Fibroblast of skin of back (primary cell): ENCODE data around the gene COX10.

Experiments used
- DNase-seq: peaks from one replicate; pipeline ENCODE4 v3.0.0-alpha.2; 2013

COX10 gene

DNA sequence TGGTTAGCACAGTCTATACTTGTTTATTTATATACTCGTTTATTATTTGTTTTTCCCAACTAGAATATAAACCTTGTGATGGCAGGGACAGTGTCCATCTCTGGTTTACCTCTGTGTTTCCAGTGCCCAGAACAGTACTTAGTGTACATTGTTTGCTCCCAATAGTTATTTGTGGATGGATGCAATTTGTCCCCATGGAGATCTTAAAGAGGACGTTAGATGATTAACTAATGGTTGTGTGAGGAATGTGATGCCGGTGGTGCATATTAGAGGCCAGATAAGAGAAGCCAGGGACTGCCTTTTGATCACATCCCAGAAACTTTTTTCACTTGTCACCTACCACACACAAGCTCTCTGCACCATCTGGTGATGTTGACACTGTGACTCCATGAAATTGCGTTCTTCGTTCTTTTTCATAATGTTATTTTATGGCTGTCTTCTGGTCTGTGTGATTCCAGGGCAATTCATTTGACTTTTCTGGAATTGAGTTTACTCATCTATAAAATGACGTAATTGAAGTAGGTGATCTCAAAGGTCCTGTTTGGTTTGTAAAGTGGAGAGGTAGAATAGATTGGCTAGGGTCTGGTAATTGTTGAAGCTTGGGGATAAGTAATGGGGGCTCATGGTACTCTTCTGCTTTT lies 1.2 kb downstream of the COX10 start:
- DNase-seq = no peak

DNA sequence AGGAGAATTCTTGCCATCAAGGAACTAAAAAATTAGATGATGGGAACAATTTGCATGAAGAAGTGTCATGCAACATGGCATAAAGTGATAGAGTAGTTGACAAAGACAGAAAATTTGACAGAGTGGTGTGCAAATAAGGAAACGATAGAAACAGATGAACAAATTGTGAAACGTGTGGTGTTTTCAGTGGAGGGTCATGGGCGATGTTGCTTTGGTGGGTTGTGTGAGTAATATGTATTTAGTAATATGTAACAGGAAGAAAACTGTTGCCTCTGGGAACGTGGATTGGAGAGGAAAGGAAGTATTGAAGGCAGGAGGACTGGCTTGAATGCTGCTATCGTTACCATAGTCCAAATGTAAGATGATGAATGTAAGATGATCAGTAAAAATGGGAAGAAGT lies 3.6 kb downstream of the COX10 start:
- DNase-seq = no peak

DNA sequence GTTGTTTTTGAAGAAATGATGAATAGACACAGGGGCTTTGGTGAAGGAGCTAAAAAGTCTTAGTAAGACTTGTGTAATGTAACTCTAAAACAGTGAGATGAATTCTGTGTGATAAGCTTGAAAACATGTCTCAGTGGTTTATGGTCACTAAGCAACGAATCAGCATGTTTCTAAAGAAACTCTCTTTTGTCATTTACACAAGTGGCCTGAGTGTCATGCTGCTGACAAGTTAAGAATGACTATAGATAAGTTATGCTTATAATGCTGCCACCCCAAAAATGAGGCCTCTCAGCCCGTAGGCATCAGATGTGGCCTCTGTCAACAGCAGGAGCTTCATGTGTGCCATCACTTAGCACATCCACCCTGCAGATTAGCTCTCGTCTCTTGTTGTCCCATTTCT lies 8.7 kb downstream of the COX10 start:
- no peak for DNase-seq

DNA sequence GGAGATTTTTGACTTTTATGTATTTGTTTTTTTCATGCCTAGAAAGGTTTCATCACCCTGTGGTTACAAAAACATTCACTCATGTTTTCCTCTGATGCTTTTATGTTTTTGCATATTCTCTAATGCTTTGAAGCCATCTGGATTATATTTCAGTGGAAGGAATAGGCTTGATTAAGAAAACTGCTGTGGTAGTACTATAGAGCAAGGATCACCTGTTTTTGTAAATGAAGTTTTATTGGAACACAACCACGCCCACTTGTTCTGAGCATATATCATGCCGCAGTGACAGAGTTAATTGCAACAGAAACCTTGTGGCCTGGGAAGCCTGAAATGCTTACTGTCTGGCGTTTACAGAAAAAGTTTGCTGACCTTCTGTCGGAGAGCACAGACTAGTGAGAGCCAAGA lies 11.5 kb downstream of the COX10 start:
- no peak for DNase-seq

DNA sequence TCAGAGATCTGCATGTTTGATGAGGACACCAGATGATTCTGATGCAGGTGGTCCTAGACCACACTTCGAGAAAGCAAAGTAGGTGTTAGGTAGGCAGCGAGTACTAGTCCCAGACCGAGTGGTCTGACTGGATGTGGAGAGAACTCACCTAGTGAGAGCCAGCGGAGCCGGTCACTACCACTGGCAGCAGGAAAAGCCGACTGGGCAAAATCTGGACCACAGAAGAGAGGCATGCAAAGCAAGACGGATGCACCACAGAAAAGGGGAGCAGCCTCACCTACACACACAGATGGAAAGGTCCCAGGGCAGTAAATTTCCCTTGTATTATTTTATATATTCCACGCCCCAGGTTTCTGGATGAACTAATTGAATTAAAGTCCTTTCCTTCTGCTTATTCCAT lies 13.5 kb downstream of the COX10 start:
- DNase-seq = no peak

DNA sequence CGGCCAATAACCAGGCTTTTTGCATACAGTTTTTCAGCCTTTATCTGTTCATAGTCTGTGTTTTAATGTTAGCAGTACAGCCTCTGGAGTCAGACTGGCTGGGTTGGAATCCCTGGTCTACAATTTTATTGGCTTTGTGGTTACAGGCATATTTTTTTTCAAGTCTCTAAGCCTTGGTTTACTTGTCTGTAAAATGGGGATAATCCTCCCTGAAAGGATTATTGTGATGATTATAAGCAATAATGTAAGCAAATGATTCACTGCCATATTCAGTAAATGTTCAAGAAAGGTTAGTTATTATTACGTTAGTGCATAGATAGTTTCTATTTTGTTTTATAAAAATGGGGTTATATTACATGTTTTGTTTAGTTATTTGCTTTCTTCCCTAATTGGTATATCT lies 15.7 kb downstream of the COX10 start:
- no peak for DNase-seq

DNA sequence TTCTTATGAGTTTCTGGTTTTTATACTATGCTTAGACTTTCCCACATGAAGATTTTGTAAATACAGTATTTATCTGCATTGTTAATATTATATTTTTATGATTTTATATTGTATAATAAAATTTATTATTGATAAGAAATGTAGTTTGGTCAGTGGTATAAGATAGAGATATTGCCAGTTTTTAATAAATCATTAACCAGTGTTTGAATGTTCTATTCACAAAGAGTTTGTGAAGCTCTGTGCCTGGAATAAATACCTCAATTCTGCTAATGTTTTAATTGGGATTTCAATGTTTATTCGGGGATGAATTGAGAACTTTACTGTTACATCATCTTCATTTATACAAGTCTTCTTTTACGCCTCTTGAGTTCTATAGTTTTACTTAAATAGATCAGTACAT lies 16.9 kb downstream of the COX10 start:
- no peak for DNase-seq

DNA sequence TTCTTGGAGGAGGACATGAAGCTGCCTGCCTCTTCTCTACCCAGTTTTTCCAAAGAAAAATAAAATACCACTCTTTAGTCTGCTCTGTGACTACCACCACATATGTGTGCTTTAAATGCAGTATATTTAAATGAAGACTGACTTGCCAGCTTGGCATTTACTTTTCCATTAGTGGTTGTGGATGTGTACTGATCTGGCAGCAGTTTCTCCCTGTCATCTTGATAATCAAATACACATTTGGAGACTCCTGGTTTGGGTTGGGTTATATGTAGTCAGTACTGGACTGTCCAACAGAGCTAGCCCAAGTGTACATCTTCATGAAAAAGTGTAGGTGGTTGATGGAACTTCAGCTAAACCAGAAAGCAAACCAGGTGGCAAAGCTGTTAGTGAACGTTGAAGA lies 19.9 kb downstream of the COX10 start:
- DNase-seq = no peak

DNA sequence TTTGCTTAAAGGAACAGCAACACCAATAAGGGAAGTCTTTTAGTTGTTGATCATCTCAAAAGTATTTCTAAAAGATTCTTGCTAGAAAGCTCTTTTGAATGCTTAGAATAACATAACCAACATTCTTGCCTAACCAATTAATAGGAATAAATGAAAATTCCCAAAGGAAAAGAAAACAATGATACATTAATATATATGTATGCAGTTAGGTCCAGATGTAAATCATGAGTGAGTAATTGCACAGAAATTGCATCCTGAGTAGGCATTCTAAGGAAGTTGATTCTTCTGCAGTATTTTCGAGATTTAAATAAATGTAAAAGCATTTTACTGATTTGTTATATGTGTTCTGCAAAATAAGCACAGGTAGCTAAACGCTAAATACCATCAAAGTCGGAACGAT lies 22.1 kb downstream of the COX10 start:
- DNase-seq = peak; percentile 81

DNA sequence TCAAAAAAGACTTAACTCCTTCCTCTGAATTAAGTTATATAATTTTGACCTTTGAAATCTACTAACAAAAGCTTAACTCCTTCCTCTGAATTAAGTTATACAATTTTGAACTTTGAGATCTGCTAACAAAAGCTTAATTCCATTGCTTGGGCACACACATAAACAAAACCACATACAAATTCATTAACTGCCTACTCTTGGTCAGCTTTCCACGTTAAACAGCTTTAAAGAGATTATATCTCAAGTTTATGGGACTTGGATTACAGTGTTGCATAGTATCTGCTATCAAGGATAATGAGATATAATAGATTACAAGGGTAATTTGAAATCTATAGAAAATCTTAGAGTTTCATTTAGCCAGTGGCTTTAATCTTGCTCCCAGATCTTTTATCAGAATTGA lies 23.5 kb downstream of the COX10 start:
- DNase-seq = no peak

DNA sequence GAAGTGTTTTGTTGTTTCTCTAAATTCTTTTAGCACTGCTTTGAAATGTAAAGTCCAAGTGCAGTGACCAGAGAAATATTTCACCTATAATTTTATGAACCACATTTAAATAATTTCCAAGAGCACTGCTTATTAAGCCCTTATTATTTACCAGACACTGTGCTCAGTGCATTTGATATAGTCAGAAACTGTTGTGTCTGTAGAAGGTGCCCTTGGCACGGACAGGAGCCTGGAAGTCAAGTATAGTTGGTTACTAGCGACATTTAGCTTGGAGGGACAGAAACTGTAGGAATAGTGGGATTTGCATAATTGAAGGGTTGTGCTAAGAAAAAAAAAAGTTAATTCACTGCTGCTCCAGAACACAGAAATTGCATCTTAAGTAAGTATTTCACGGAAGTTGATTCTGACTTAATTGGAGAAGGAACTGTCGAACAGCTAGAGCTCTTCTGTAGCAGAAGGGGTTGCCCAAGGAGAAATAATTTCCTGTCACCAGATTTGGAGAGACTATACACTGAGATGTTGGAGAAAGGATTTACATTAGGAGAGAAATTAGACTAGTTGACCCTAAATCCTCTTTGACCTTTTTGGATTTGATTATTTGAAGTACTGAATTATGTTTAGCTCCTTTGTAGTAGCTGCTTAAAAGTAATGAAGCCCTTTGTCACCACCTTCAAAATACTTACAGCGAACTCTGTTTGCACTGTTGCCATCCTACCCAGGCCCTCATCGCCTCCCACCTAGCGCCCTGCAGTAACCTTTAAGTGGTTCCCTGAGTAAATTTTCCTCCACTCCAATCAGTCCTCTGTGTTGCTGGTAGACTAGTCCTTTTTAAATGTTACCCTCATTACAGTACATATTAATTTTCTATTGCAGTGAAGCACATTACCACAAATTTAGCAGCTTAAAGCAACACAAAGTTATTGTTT lies 25.6 kb downstream of the COX10 start:
- no peak for DNase-seq

DNA sequence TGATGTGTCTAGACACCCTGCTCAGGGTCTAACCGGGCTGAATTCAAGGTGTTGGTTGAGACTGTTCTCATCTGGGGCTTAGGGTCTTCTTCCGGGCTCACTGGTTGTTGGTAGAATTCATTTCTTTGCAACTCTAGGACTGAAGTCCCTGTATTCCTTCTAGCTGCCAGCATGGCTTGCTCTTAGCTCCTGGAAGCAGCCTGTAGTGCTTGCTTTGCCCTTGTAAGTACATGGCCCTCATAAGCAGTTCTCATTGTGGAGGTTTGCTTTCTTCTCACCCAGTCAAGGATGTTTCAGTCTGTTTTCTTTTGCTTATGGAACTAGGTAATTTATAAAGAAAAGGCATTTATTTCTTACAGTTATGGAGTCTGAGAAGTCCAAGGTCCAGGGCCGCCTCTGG lies 26.3 kb downstream of the COX10 start:
- no peak for DNase-seq

DNA sequence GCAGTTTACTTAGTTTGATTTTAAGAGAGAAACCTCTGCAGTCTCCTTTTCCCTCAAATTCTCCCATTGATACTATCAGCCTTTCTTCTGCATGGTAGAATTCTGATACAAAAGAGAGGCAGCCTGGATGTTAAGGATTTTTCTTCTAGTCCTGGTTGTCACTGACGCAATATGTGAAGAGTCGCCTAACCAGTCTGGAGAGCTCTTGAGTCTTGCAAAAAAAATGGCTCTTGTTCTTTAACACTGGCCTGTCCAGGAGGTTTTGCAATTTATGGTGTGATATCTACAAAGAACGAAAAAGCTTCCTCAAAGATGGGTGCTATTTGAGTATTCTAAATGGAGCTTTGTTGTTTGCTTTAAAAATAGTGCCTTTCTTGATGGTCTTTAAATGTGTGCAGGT lies 28.9 kb downstream of the COX10 start:
- DNase-seq = no peak

DNA sequence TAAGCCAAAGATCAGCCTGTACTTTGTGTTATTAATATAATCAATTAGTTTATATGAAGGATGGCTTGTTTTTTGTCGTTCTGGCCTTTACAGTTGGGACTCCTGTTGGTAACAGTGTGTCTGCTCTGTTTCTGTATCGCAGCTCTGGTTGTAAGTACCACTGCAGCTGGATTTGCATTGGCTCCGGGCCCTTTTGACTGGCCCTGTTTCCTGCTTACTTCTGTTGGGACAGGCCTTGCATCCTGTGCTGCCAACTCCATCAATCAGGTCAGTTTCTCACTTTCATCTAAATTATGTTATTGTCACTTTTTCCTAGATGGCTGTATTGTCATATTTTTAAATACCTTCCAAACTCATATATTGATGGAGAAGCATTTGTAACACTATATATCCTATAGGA lies 32.7 kb downstream of the COX10 start:
- DNase-seq = no peak

DNA sequence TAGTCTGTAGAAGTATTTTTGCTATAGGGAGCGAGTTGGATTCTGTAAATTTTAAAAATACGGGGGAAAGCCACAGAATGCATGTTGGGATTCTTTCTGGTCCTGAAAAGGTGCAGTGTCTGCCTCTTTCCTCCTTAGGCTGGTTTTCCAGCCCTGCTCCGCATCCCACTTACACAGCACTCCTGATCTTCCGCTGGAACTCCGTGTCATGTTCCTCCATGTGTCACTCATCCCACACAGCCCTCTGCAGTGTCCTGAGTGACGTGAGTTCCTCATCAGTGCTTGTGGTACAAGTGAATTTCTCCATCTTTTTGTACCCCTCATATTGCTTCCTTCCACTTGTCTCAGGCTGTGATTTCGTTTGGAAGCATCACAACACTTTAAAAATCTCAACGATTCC lies 34.5 kb downstream of the COX10 start:
- no peak for DNase-seq

DNA sequence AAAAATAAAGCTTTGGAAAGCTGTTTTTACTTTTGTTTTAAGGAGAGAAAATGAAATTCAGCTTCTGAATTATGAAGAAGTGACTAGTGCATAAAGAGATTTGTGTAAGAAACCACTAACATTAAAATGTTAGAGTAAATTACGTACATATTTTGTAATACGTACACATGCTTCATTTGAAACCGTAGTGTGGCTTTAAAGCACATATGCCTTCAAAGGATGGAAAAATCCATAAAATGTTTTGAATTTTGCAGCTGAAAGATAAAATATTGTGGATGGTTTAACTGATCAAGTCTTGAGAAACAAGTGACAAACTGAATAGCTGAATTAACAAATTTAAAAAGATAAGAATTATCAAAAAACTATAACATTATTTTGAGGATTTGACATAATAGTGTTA lies 35.4 kb downstream of the COX10 start:
- DNase-seq = no peak

DNA sequence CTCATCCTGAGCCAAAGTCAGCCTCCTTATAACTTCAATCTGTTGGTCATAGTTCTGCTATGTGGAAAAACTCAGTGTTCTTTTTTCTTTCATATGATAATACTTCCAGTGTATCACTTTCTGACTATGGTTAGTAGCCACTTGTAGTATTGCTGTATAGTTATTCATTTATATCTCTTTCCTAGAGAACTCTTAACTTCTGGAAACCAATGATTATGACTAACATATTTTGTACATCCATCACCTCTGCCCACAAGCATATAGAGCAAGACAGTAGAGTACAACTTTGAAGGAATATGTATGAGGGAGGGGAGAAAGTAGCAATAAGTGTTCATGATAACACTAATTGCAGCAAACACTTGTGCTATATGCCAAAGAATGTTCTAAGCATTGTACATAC lies 38.6 kb downstream of the COX10 start:
- DNase-seq = peak; percentile 1

DNA sequence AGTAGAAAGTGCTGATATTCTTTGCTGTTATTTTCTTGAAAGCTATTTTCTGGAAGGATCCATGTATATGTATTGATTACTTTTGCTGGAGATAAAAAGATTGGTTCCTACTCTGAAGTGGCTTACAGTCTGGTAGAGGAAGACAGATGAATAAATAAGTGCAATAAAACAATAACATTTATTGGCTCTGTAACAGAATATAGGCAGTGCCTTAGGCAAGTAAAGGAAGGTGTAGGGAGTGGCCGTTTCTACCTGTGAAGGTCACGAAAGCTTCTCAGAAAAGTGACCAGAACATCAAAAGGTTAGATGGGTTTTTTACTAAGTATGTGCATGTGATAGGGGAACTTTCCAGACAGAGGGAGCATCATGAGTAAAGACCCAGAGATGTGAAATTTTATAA lies 43.1 kb downstream of the COX10 start:
- DNase-seq = no peak

DNA sequence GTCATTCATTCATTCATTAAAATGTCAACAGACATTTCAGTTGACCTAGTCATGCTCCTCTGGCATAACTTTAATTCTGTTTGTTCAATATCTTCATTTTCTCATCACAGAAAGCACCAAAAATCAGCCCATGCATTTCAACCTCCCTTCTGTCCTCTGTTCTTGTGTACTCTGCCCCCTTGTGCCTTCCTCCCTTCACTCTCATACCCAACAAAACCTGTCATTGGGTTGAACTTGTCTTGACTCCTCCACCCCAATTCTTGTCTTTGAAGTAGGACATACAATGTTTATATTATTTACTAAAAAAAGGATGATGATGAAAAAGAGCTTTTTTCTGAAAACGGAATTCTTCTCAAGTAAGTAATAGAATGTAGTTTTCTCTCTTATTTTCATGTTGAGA lies 43.8 kb downstream of the COX10 start:
- DNase-seq = no peak

DNA sequence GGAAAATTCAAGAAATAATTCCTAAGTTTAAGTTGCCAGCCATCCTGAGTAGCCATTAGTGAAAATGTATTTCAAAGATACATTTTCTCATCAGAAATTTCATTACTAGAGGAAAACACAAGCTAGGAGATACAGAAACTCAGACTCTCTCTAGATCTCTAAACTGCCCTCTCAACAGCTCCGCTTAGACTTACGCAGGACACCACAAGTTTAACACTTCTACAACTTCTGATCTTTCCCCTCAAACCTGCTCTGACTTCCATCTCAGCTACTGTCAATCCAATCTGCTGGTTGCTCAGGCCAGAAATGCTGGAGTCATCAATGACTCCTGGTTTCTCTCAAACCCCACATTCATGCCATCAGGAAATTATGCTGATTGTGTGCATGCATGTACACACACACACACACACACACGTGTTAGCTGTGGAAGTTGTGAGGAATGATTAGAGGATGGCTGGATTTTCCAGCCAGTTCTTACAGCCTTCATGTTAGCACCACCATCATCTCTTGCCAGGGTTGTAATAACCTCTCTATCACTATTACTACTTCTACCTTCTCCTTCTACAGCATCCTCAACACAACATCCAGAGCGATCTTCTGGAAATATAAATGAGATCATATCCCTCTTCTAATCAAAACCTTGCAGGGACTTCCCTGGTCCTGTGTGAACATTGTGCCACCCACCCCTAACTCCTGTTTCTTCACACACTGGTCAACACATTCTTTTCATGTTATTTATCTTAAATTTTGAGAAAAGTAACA lies 47.1 kb downstream of the COX10 start:
- DNase-seq = no peak

DNA sequence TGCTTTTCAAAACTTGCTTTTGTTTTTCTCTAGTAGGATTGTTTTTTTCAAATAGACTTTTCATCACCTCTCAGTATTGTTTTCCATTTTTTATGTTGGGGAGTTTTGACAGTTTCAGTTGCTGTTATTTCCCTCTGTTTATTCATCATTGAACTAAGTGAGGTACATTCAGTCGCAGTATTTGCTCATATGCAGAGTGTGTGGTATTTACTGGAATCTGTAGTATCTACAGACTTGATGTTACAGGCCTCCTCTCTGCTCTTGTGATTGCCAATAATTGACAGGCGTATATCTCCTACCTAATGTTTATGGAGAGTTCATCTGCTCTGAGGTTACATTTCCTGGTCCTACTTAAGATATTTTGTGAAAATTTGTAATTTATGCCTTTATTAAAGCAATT lies 49.6 kb downstream of the COX10 start:
- no peak for DNase-seq

DNA sequence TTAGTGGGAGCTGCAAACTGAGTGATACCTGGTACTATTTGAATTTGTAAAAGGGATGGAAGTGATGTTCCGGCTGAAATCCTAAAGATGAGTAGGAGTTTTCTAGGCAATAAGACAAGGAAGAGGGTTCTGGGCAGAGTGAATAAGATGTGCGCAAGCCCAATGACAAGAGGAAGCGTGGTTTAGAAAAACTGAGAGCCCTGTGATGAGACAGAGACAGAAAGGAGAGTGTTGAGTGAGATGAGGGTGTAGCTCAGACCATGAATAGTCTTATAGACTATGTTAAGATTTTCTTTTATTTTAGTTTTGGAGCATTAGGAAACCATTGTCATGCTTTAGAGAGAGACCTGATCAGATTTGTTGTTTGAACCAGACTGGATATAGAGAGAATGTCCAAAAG lies 50.2 kb downstream of the COX10 start:
- no peak for DNase-seq

DNA sequence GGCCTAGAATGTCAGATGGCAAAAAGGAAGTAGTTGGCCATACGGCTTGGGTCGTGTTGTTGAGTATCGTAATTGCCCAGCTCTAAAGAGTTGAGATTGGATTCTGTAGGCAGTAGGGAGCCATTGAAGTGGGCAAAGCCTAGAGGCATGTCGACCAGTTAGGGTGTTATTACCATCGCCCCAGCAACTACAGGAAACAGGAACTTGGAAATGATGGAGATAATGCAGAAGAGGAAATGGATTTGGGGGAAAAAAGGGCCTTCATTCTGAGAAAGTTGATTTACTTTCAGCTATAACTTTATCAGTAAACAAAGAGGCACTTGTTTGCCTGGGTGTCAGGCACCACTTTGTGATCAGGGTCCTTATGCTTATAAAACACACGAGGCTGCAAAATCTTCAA lies 52.6 kb downstream of the COX10 start:
- DNase-seq = no peak
